B cell (primary cell): ENCODE results near the gene BABAM1.

Source experiments
- CTCF ChIP-seq: fragments of 200-600 bp; IDR thresholded peaks from one replicate; pipeline ENCODE4 v1.8.0; 2022; ENCODE audit warnings: antibody characterized with exemption, mild to moderate bottlenecking
- EZH2 ChIP-seq: IDR thresholded peaks from 2 replicates; pipeline ENCODE4 v1.6.1; 2012; ENCODE audit warnings: borderline replicate concordance, low read depth, mild to moderate bottlenecking, moderate library complexity, low read length; ENCODE audit not compliant: insufficient read depth, poor library complexity, severe bottlenecking

DNA sequence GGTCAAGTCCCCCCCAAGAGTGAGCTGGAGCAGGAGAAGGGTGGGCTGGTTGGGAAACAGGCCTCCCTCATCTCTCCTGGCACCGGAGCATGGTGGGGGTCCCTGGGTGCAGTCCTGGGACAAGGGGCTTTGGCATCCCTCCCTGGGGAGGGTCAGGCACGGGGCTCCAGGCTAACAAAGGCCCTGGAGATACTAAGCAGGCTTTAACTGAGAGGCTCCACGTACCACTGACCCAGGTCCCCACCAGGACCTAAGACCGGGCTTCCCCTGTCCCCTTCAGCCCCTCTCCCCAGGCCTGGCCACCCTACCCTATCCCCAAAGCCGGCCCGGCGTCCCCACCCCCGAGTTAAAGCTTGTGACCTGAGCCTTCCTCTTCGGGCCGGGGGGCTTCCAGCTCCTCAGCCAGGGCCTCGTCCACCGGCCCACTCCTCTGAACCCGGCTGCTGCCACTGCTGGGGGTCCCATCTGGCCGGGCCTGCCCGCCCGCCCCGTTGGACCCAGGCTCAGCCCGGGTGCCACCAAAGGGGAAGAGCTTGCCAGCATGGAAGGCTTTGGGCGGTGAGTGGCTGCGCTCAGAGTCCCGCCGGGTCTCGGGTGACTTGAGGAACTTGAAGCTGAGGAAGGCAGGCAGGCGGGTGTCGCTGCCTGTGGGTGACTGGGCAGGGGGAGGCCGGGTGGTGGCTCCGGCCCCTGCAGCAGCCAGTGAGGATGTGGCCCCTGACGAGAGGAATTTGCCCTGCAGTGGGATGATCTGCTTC, 57.3 kb downstream of the BABAM1 start:
- no peak for TF ChIP-seq CTCF
- no peak for TF ChIP-seq EZH2
